Right atrium auricular region (tissue), 2 donors: ENCODE data around the gene MYLK3. TPM values are rescaled to one million over a fixed set of nuclear protein-coding genes. Genes with fewer than 3 reads are reported as not detected.
"Not testable (repeated sequence)": the region's sequence is repeated elsewhere in the genome, so short reads cannot be mapped to it uniquely, and the experiment has no call there.

Experiments
- DNase-seq: peaks from one replicate; pipeline ENCODE4 v3.0.0-alpha.2; 2019; ENCODE audit warnings: low spot score
- H3K27ac ChIP-seq, 2 donors: fragments of 200-600 bp; sonication (generic); 1 replicate in 1 of 2; 2 replicates in 1 of 2; pipeline ENCODE4 v1.5.1; 2016 to 2019
- H3K27me3 ChIP-seq, 2 donors: fragments of 200-600 bp; sonication (generic); one replicate each; pipeline versions ENCODE4 v1.5.1 to v1.6.0; 2017 to 2019
- H3K36me3 ChIP-seq: fragments of 200-600 bp; sonication (generic); one replicate; pipeline ENCODE4 v1.5.1; 2016
- H3K4me1 ChIP-seq, 2 donors: fragments of 200-600 bp; sonication (generic); one replicate each; pipeline versions ENCODE4 v1.5.1 to v1.6.0; 2017 to 2019
- H3K4me3 ChIP-seq, 2 donors: fragments of 200-600 bp; sonication (generic); 1 replicate in 1 of 2; 2 replicates in 1 of 2; pipeline ENCODE4 v1.5.1; 2017 to 2019; ENCODE audit warnings: mild to moderate bottlenecking in 1 of 2, moderate library complexity in 1 of 2
- H3K9me3 ChIP-seq, 2 donors: fragments of 200-600 bp; sonication (generic); one replicate each; pipeline ENCODE4 v1.5.1; 2019
- total RNA-seq, 2 donors: library from RNA; depleted of rRNA; stranded (reverse); fragments of >200 nt; gene quantifications; one replicate each; pipeline ENCODE4 v1.1.0, GENCODE V29; 2016
- TF ChIP-seq, protein P1 (sequence below), 2 donors: fragments of 200-600 bp; sonication (generic); IDR thresholded peaks; one replicate each; pipeline ENCODE4 v1.5.1; 2019; ENCODE audit warnings: antibody characterized with exemption in 2 of 2

Gene MYLK3
- total RNA-seq, 2 donors from 2014 or later = 275 to 456 TPM

DNA sequence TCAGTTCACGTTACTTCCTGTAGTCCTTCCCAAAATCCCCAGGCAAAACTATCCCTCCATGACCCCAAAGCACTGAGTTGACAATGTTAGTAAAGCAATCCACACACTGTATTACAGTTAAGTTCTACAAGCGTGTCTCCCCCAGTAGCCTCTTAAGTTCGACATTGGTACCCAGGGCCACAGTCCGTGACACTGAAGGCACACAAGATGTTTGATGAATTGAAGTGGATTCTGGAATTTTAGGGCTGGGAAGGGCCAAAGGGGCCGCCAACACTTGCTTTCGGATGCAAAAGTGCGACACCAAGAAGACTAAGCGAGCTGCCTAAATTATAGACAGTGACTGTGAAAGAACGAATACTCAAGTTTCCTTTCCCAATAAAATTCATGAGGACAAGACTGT lies 60.7 kb downstream of the MYLK3 start:
- Histone ChIP-seq H3K9me3 (no peaks in the 10 kb centered on the region), H3K27ac (no peak overlapping the region), H3K36me3 (no peaks in the 10 kb centered on the region), H3K4me3 (no peak overlapping the region), H3K27me3 (no peaks in the 10 kb centered on the region), H3K4me1 (peaks cover 0 to 44% of the 10 kb centered on the region in 2 donors)
- DNase-seq = no peak
- TF ChIP-seq, protein P1, sequence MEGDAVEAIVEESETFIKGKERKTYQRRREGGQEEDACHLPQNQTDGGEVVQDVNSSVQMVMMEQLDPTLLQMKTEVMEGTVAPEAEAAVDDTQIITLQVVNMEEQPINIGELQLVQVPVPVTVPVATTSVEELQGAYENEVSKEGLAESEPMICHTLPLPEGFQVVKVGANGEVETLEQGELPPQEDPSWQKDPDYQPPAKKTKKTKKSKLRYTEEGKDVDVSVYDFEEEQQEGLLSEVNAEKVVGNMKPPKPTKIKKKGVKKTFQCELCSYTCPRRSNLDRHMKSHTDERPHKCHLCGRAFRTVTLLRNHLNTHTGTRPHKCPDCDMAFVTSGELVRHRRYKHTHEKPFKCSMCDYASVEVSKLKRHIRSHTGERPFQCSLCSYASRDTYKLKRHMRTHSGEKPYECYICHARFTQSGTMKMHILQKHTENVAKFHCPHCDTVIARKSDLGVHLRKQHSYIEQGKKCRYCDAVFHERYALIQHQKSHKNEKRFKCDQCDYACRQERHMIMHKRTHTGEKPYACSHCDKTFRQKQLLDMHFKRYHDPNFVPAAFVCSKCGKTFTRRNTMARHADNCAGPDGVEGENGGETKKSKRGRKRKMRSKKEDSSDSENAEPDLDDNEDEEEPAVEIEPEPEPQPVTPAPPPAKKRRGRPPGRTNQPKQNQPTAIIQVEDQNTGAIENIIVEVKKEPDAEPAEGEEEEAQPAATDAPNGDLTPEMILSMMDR (IDR thresholded peaks at IDR 0.05) = no peak

DNA sequence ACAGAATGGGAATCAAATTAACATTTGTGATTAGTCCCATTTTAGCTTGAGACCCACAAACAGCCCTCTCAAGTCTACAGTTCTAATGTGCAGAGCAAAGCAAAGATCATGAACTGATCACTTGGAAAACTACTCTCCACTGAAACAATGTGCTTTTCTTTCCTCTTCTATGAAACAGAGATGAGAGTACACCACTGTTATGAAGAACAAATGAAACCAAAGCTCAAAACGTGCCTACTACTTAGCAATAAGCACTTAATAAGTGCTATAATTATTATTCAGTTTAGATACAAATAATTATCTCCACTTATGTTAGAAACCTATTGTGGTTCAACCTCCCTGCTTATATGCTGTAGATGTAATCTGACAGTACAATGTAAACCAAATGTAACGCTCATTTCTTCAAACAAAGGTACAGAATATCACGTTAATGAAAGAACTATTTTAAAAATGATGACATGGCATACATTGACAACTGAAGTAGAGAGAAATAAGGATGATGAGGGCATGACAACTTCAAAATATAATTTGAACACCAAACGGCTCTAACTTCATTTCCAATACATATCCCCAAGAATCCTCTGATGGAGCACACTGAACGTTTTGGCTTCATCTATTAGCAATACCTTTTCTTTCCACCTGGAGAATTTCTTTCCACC lies 61.2 kb downstream of the MYLK3 start:
- Histone ChIP-seq H3K4me1 (peaks cover 0 to 44% of the 10 kb centered on the region in 2 donors), H3K27me3 (no peaks in the 10 kb centered on the region), H3K36me3 (no peaks in the 10 kb centered on the region), H3K4me3 (no peak overlapping the region), H3K27ac (no peak overlapping the region), H3K9me3 (no peaks in the 10 kb centered on the region)
- TF ChIP-seq, protein P1 (IDR thresholded peaks at IDR 0.05) = no peak
- DNase-seq = no peak

DNA sequence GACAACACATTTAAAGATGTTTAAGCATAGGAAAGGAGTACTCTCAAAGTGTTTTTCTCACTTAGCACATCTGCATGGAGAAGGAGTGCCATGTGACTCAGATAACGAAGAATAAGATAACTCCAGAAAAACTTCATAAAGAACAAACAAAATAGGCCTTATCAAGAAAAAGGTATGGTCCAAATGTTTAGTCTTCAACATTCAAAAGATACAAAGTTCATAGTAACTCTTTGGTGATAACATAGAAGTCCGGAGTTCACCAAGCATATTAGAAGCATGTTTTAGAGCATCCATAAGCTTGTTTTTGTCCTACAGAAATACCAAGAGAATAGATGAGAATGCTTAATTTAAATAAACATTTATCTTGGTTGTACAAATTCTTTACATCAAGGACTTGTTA lies 66.3 kb downstream of the MYLK3 start:
- H3K27ac ChIP-seq, H3K27me3 ChIP-seq, H3K4me1 ChIP-seq, H3K4me3 ChIP-seq, DNase-seq, H3K9me3 ChIP-seq: not testable (repeated sequence)
- peaks cover 33% of the 10 kb centered on the region for H3K36me3 ChIP-seq

DNA sequence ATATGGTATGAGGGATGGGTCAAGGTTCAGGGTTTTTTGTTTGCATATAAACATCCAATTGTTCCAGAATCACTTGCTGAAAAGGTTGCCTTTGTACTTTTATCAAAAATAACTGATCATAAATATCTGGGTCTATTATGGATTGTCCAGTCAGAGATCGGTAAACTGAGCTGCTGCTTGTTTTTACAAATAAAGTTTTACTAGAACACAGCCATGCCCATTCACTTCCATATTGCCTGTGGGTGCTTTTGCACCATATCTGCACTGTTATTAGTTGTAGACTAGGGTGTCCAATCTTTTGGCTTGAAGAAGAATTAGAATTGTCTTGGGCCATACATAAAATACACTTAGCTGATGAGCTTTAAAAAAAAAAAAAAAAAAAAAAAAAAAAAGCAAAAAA lies 70.2 kb downstream of the MYLK3 start:
- not testable (repeated sequence) for H3K4me3 ChIP-seq, DNase-seq, H3K27me3 ChIP-seq, H3K4me1 ChIP-seq, H3K9me3 ChIP-seq, H3K27ac ChIP-seq
- peaks cover 45% of the 10 kb centered on the region for H3K36me3 ChIP-seq

DNA sequence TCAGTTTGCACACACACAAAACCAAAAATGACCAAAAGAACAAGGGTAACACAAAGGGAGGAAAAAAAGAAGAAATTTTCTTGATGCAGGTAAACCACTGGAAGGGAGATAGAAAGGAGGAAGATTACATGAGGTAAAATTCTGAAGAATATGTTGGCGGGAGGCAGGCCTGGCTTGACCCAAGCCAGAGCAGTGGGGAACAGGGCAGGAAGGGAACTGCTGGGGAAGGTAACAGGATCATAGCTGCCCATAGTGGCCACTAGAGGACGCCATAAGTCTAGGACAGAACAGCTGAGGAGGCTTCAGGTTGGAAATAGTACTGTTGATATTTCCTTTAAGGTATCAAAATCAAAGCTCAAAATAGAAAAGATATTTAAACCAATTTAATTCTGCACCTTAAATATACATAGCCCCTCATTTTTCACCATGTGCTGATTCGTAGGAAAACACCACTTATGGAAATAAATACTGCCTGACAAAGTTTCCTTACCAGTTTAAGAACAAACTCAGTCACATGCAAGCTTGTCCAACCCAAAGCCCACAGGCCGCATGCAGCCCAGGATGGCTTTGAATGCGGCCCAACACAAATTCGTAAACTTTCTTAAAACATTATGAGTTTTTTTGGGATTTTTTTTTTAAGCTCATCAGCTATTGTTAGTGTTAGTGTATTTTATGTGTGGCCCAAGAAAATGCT lies 74.7 kb downstream of the MYLK3 start:
- H3K36me3 ChIP-seq = peaks cover 63% of the 10 kb centered on the region
- H3K27ac ChIP-seq = no peak overlapping the region
- H3K4me1 ChIP-seq = no peaks in the 10 kb centered on the region
- DNase-seq = no peak
- no peaks in the 10 kb centered on the region for H3K27me3 ChIP-seq
- no peaks in the 10 kb centered on the region for H3K9me3 ChIP-seq
- TF ChIP-seq, protein P1 (IDR thresholded peaks at IDR 0.05) = peak; percentile 88 to 91
- H3K4me3 ChIP-seq = no peak overlapping the region

DNA sequence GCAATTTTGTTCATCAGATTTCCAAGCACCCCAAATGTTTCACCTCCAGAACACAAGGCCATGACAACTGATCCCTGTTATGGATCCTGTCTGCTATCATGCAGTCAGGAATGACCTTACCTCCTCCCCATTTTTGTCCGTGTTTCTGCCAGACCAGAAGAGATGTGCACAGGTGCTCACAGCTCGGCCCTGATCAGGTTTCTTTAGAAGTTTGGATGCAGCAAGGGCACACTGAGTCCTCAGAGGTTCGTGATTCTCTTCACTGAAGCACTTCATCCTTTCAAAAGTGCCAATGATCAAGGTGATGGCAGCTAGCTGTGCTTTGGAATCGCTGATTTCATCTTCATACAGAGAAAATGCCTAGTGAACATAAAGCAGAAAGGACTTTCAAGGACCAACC lies 86.0 kb downstream of the MYLK3 start:
- Histone ChIP-seq H3K9me3 (no peaks in the 10 kb centered on the region), H3K4me3 (no peak overlapping the region), H3K36me3 (peaks cover 50% of the 10 kb centered on the region), H3K27ac (no peak overlapping the region), H3K4me1 (no peaks in the 10 kb centered on the region), H3K27me3 (no peaks in the 10 kb centered on the region)
- TF ChIP-seq, protein P1 (IDR thresholded peaks at IDR 0.05) = no peak
- no peak for DNase-seq

DNA sequence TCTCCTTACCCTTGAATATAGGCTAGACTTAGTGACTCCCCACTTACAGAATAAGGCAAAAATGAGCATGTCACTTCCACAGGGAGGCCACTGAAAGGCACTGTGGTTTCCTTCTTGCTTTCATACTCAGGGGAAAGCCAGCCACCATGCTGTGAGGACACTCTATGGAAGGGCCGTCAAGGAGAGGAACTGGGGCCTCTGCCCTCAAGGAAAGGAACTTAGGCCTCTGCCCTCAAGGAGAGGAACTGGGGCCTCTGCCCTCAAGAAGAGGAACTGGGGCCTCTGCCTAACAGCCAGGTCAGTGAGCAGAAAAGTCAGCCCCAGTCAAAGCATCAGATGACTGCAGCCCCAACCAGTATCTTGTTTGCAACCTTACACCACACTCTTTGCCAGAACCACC lies 89.2 kb downstream of the MYLK3 start:
- DNase-seq = no peak

More for the DNA sequence above, 89.2 kb downstream of the MYLK3 start:
- no peaks in the 10 kb centered on the region for H3K9me3 ChIP-seq
- no peak overlapping the region for H3K4me3 ChIP-seq
- no peaks in the 10 kb centered on the region for H3K4me1 ChIP-seq
- H3K36me3 ChIP-seq = peaks cover 33% of the 10 kb centered on the region
- TF ChIP-seq, protein P1 (IDR thresholded peaks at IDR 0.05) = no peak
- no peaks in the 10 kb centered on the region for H3K27me3 ChIP-seq
- no peak overlapping the region for H3K27ac ChIP-seq
